ELR (cell line): ENCODE results near the gene SYCP2.
A peak's percentile ranks its signal among the peaks of the same experiment; 100 is the strongest.

Experiments
- DNase-seq: peaks from one replicate; pipeline ENCODE4 v3.0.0-alpha.2; 2015; ENCODE audit warnings: low read depth

The SYCP2 gene

DNA sequence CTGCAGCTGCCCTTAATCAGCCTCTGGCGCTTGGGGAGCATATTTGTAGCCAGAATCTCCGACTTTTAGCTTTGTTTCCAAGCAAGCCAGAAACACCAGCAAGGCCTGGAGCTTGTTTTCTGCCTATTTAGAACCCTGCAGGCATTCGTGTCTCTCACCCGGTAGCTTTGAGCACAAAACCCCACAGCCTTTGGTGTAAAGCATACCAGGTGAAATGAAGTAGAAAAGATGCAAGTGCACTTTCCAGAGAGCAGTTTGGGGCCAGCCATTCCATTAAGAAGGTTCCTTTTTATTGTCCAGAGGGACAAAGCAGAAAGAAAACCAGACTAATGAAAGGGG is 7.5 kb upstream of the SYCP2 start:
- no peak for DNase-seq

- DNase-seq, result peak; percentile 96
These were observed 6.9 kb upstream of the SYCP2 start, which contains the start of the genes FAM217B and PPP1R3D for GRCh38 chr20:59940129-59940955. TSS of gene FAM217B (plus strand) at chr20:59940389. CDS start at chr20:59943944, 3,555 bp downstream. TSS of gene PPP1R3D (minus strand) at chr20:59940305. CDS start at chr20:59939931, 374 bp downstream.

GRCh38 chr20:59939879-59940128 is 6.4 kb upstream of the SYCP2 start:
- DNase-seq, result peak; percentile 53

DNA sequence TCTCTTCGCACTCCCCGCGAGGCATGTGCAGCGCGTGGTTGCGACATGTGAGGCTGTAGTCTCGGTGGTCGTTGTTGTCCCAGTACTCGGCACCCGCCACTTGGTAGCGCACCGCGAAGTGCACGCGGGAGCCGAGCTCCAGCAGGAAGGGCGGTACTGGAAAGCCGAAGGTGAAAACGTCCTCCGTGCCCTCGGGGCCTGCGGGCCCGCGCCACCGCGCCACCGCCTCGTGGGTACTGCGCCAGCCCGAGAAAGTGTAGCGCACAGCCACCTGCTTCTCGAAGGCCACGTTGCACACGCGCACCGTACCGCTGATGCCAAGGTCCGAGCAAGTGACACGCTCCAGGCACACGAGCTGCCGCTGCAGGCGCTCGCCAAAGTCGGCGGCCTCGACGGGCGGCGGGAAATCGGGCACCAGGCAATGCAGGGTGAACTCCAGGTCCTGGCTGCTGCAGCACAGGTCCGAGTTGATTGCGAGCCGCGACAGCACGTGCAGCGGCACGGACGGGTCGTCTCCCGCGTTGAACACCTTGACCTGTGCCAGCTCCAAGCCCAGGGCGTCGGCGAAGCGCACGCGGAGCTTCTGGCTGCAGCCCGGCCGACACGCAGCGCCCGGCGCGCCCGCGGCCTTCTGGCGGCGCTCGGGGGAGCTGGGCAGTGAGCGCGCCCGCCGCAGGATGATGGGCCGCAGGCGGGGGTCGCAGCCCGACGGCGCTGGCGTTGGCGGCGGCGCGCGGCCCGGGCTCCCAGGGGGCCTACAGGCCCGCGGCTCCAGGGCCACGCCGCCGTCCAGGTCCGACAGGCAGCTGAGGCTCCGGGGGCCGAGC is 5.8 kb upstream of the SYCP2 start:
- DNase-seq, result no peak

DNA sequence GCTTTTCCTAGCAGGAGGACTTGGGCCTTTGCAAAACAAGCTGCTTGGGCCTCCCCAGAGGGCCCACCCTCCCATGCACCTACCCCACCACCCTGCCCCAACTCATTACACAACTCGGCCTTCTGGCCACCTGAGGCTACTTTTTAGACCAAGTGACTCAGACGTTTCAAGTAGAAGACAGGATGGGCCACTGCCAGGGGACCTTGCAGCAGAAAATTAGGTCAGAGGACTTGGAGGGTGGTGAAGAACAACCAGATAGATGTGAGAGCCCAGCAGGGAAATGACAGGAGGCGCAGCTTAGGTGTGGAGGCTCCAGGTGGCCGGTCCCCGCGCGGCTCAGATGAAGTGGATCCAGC is 5.2 kb upstream of the SYCP2 start:
- DNase-seq, result peak; percentile 60

DNA sequence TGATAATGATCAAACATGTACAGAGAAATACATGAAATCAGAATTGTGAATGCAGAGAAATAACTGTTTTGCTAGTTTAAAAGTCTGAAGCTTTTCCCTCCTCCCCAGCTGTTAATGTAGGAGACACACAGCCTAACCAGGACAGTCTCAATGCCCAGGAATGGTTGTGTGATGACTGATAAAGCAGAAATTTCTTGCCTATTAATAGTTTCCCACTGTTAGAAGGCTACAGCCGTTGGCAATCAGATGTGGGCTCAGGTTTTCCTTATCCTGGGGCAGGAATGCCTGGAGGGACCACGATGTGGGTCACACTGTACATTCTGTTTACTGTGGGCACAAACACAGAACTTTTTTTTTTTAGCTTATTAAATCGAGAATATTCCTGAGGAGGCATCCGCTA is 4.8 kb upstream of the SYCP2 start:
- DNase-seq, result peak; percentile 78

DNA sequence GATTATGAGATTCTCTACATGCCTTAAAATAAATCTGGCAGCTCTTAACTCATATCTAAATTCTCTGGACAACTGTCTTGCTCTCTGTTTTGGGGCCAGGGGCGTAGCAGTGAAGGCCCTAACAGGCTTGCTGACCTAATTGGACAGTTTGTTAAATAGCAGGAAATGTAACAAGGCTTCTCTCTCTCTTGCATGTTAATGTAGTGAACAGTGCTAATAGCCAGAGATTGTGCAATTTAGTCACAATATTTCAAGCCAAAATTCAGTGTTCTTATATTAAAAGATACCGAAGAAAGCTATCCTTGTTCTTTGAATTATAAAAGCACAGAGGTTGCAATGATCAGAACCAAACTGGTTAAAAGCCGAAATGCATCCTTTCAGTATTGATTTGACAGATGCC is 3.7 kb upstream of the SYCP2 start:
- DNase-seq, result no peak

- DNase-seq, result no peak
These were observed 3.0 kb upstream of the SYCP2 start for GRCh38 chr20:59936409-59936808.

DNA sequence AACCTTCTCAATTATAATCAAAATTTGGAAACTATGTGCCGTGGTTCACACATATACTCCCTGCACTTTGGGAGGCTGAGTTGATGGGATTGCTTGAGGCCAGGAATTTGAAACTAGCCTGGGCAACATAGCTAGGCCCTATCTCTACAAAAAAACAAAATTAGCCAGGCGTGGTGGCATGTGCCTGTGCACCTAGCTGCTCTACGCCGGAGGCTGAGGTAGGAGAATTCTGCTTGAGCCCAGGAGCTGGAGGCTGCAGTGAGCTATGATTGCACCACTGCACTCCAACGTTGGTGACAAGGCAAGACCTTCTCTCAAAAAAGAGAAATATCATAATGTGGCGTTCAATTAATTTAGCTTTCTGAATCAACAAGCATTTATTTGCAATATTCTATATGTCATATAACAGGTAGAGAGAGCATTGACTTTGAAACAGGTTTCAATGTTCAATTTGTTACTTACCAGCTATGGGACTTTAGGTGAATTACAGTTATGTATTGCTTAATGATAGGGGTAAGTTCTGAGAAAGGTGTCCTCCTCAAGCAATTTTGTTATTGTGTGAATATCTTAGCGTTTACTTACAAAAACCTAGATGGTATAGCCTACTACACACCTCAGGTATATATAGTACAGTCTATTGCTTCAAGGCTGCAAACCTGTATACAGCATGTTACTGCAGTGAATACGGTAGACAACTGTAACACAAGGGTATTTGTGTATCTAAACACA is 2.2 kb upstream of the SYCP2 start:
- DNase-seq, result no peak

GRCh38 chr20:59933849-59934585 is 580 bp upstream of the SYCP2 start:
- peak; percentile 76 for DNase-seq

DNA sequence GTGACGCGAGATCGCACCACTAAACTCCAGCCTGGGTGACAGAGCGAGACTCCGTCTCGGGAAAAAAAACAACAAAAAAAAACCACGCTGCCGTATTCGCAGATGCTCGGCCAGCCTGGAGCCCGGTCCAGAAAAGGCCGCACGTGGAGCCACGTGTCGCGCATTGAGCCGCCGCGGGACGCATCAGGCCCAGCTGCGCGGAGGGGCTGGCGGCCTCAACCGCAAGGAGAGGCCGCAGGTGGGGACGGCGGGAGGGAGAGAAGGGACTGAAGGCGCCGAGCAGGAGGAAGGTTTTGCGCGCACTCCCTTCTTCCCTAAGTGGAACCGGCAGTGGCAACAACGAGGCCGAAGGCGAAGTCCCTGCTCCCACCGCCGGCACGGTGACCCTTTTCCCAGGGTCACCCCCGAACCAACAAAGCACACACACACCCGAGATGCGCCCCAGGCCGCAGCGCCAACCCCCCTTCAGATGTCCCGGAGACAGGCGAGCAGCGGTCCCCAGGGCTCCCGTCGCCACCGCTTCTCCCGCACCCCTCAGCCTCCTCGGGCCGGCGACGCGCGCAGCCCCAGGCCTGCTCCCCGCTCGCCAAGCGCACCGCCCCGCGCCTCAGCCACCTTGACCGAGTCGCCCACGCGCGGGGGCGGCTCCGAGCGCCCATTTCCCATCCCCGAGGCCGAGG is 681 bp downstream of the SYCP2 start:
- no peak for DNase-seq

DNA sequence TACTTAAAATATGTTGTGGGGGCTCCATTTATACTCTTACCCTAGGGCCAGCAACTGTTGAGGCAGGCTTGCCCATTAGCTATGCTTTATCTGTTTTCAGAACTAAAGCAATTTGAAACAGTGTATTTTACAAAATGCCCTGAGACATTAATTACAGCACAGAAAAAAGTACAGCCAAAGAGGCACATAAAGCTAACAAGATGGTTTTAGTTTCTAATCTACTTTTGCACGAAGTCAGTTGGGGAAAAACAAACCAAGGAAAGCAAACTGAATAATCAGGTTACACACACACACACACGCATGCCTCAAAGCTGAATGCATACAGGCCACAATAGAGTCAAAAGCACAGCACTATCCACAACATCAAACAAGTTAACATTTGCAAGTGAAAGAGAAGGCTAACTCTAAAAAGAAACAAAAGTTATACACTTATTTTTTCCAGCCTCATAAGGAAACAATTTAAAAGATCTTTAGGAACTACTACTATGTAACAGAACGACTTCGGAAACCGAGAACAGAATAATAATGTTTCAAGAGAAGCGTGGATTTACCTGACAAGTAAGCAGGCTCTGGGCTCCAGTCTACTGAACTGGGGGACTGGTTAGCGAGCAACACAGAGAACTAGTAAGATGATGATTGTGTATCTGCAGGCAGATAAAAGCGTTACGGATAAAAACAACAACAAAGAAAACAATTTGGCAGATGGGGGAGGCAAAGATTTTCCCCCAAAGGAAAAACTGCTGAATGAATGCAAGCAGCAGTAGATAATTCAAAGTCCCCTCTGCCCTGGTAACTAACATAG is 1.7 kb downstream of the SYCP2 start:
- DNase-seq, result no peak

DNA sequence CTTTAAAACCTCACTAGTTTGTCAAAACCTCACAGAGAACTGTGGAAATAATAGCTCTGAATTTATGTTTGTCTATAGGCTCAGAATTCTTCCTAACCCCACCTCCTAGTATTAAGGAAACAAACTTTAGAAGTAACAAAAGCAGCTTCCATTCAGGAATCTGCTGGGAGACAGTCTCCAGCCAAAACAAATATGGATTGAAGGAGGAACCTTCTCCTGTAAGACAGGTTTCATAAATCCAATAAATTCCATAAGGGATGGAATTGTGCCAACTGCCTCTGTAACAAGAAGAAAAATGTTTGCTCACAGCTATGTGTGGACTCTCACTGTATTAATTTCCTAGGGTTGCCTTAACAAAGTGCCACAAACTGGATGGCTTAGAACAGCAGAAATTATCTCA is 7.5 kb downstream of the SYCP2 start:
- no peak for DNase-seq

DNA sequence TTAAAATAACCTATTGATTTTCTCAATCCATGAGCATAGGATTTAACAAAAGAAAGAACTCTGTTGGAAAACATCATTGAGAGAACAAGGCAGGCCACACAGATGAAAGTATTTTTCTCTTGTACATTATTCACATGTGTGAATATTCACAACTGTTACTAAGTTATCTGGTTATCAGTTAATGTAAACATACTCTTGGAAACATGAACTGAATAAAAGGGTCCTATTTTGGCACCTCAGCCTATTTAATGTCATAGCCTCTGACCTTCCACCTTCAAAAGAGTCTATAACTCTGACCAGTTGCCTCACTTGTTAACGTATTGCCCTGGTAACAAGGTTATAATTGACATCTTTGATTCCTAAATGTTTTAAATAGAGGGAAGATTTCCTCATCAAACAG is 8.1 kb downstream of the SYCP2 start:
- no peak for DNase-seq

DNA sequence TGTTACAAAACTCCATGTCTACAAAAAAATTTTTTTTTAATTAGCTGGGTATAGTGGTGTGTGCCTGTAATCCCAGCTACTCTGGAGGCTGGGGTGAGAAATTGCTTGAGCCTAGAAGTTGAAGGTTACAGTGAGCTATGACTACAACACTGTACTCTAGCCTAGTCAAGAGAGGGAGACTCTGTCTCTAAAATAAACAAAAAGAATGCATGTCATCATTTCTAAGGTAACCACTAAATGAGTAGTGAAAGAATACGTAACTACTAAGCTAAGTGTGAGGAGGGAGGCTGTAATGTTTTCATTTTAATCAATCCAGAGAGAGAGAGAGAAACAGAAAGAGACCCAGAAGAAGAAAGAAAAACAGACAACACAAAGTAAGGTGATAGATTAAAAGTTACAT is 9.9 kb downstream of the SYCP2 start:
- no peak for DNase-seq

GRCh38 chr20:59920944-59921343 is 12.5 kb downstream of the SYCP2 start:
- DNase-seq, result peak; percentile 25

- DNase-seq, result no peak
These were observed 20.8 kb downstream of the SYCP2 start for GRCh38 chr20:59912609-59913008.

DNA sequence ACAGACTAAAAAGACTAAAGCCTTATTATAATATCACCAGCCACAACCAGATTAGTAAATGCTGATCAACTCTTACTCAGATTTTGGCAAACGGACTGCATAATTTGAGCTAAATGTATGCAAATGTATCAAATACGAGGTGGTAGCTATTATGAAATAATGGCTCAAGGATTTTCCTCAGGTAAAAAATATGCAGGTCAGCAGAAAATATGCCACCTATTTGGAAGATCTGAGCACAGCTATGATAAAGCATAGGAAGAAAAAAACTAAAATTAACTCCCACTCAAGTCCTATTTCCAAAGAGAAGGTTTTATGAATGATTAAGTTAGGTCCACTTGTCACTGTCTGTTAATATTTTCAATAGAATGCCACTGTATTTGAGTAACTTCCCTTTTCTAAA is 22.4 kb downstream of the SYCP2 start:
- DNase-seq, result no peak

GRCh38 chr20:59908855-59909254 is 24.6 kb downstream of the SYCP2 start:
- DNase-seq, result no peak

- DNase-seq, result no peak
These were observed 29.8 kb downstream of the SYCP2 start for GRCh38 chr20:59903621-59904020.

GRCh38 chr20:59902470-59902869 is 31.0 kb downstream of the SYCP2 start:
- DNase-seq, result no peak
